ENCODE measurements around the gene KCNT2.

DNA sequence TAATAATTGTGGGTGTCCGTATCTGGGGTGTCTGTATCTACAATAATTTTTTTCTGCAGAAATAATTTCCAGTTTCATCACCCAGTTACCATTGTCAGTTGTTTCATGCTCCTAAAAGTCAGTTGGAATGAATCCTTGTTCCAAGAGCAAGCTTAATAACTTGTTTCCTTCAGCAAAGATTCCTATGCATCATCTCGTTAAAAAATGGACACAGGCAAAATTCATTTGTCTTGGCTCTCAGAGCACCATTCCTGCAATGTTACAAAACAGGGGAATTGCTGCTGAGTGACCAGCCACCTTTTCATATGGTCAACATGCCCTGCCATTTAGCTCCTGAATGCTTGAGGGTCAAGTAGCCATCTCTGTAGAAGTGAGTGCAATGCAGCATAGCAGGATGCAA, 393.4 kb downstream of the KCNT2 start:
- TF ChIP-seq, protein P1, sequence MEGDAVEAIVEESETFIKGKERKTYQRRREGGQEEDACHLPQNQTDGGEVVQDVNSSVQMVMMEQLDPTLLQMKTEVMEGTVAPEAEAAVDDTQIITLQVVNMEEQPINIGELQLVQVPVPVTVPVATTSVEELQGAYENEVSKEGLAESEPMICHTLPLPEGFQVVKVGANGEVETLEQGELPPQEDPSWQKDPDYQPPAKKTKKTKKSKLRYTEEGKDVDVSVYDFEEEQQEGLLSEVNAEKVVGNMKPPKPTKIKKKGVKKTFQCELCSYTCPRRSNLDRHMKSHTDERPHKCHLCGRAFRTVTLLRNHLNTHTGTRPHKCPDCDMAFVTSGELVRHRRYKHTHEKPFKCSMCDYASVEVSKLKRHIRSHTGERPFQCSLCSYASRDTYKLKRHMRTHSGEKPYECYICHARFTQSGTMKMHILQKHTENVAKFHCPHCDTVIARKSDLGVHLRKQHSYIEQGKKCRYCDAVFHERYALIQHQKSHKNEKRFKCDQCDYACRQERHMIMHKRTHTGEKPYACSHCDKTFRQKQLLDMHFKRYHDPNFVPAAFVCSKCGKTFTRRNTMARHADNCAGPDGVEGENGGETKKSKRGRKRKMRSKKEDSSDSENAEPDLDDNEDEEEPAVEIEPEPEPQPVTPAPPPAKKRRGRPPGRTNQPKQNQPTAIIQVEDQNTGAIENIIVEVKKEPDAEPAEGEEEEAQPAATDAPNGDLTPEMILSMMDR (IDR thresholded peaks at IDR 0.05) = no peak
- TF ChIP-seq POLR2A (IDR thresholded peaks at IDR 0.05; ENCODE audit: low read length) (no peak), CHD2 (IDR thresholded peaks at IDR 0.05; ENCODE audit: low read length, partially characterized antibody) (no peak), MYC (IDR thresholded peaks at IDR 0.05; ENCODE audit: borderline replicate concordance, low read length) (no peak), ZC3H11A (IDR thresholded peaks at IDR 0.05) (no peak), RAD21 (conservative IDR thresholded peaks at IDR 0.05 in 1 of 2, IDR thresholded peaks at IDR 0.05 in 1 of 2) (no peak), TP53 (CRISPR knock-in tag; IDR thresholded peaks at IDR 0.05) (no peak), NR3C1 (IDR thresholded peaks at IDR 0.05) (no peak), CEBPB (IDR thresholded peaks at IDR 0.05) (no peak)
- TF ChIP-seq, protein P2, sequence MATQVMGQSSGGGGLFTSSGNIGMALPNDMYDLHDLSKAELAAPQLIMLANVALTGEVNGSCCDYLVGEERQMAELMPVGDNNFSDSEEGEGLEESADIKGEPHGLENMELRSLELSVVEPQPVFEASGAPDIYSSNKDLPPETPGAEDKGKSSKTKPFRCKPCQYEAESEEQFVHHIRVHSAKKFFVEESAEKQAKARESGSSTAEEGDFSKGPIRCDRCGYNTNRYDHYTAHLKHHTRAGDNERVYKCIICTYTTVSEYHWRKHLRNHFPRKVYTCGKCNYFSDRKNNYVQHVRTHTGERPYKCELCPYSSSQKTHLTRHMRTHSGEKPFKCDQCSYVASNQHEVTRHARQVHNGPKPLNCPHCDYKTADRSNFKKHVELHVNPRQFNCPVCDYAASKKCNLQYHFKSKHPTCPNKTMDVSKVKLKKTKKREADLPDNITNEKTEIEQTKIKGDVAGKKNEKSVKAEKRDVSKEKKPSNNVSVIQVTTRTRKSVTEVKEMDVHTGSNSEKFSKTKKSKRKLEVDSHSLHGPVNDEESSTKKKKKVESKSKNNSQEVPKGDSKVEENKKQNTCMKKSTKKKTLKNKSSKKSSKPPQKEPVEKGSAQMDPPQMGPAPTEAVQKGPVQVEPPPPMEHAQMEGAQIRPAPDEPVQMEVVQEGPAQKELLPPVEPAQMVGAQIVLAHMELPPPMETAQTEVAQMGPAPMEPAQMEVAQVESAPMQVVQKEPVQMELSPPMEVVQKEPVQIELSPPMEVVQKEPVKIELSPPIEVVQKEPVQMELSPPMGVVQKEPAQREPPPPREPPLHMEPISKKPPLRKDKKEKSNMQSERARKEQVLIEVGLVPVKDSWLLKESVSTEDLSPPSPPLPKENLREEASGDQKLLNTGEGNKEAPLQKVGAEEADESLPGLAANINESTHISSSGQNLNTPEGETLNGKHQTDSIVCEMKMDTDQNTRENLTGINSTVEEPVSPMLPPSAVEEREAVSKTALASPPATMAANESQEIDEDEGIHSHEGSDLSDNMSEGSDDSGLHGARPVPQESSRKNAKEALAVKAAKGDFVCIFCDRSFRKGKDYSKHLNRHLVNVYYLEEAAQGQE (IDR thresholded peaks at IDR 0.05) = no peak
- TF ChIP-seq, protein P3, sequence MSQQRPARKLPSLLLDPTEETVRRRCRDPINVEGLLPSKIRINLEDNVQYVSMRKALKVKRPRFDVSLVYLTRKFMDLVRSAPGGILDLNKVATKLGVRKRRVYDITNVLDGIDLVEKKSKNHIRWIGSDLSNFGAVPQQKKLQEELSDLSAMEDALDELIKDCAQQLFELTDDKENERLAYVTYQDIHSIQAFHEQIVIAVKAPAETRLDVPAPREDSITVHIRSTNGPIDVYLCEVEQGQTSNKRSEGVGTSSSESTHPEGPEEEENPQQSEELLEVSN (IDR thresholded peaks at IDR 0.05; ENCODE audit: borderline replicate concordance, low read depth) = no peak
- TF ChIP-seq, protein P4, sequence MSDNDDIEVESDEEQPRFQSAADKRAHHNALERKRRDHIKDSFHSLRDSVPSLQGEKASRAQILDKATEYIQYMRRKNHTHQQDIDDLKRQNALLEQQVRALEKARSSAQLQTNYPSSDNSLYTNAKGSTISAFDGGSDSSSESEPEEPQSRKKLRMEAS (IDR thresholded peaks at IDR 0.05) = no peak

All from A549 (cell line).